Activated CD4-positive, alpha-beta T cell treated with anti-CD3 and anti-CD28 coated beads, Interleukin-2, amount 50 U/mL, for 16 hours (primary cell): ENCODE data around the gene RGS19.
A peak's percentile ranks its signal among the peaks of the same experiment; 100 is the strongest.
"Not testable (repeated sequence)": the region's sequence is repeated elsewhere in the genome, so short reads cannot be mapped to it uniquely, and the experiment has no call there.

Source experiments
- DNase-seq: peaks from one replicate; pipeline ENCODE4 v3.0.0-alpha.2; 2020

Gene RGS19

GRCh38 chr20:64092258-64093012, 13.1 kb upstream of the RGS19 start:
- no peak for DNase-seq

GRCh38 chr20:64091770-64092169, 12.5 kb upstream of the RGS19 start:
- DNase-seq: no peak

GRCh38 chr20:64091340-64091739, 12.0 kb upstream of the RGS19 start:
- DNase-seq: no peak

- DNase-seq: no peak
Measured at GRCh38 chr20:64090165-64090564, 10.8 kb upstream of the RGS19 start.

- DNase-seq: not testable (repeated sequence)
Measured at GRCh38 chr20:64088586-64088985, 9.3 kb upstream of the RGS19 start.

- not testable (repeated sequence) for DNase-seq
Measured at GRCh38 chr20:64087226-64087825, 8.0 kb upstream of the RGS19 start.

GRCh38 chr20:64086801-64087200, 7.5 kb upstream of the RGS19 start:
- DNase-seq: no peak

- no peak for DNase-seq
Measured at GRCh38 chr20:64084685-64085152, 5.4 kb upstream of the RGS19 start.

GRCh38 chr20:64083804-64084684, 4.7 kb upstream of the RGS19 start, which contains the start of gene LKAAEAR1:
Gene LKAAEAR1, minus strand, starts transcription at chr20:64084398. Its CDS starts 179 bp downstream, at chr20:64084219.
- DNase-seq: no peak

GRCh38 chr20:64083378-64083803, 4.1 kb upstream of the RGS19 start:
- peak; percentile 74 for DNase-seq

GRCh38 chr20:64082820-64083377, 3.6 kb upstream of the RGS19 start:
- DNase-seq: no peak

GRCh38 chr20:64082126-64082731, 2.9 kb upstream of the RGS19 start:
- DNase-seq: no peak

GRCh38 chr20:64081624-64081964, 2.3 kb upstream of the RGS19 start:
- no peak for DNase-seq

- no peak for DNase-seq
Measured at GRCh38 chr20:64080813-64081623, 1.7 kb upstream of the RGS19 start.

GRCh38 chr20:64080013-64080812, 895 bp upstream of the RGS19 start, which contains the start of gene OPRL1:
Gene OPRL1, plus strand, starts transcription at chr20:64080082. Its CDS starts 12,639 bp downstream, at chr20:64092721.
- no peak for DNase-seq

GRCh38 chr20:64078934-64079272, 415 bp downstream of the RGS19 start:
- no peak for DNase-seq

- peak; percentile 74 for DNase-seq
Measured at GRCh38 chr20:64077876-64078551, 1.3 kb downstream of the RGS19 start.

GRCh38 chr20:64077541-64077875, 1.8 kb downstream of the RGS19 start:
- no peak for DNase-seq

- DNase-seq: peak; percentile 63
Measured at GRCh38 chr20:64077094-64077493, 2.2 kb downstream of the RGS19 start.
